ENCODE data around the gene NCSTN. TPM values are rescaled to one million over a fixed set of nuclear protein-coding genes. Genes with fewer than 3 reads are reported as not detected.

Gene NCSTN
- total and polyA plus RNA-seq, 8 donors: 14.5 to 123 (median 41.8) TPM

DNA sequence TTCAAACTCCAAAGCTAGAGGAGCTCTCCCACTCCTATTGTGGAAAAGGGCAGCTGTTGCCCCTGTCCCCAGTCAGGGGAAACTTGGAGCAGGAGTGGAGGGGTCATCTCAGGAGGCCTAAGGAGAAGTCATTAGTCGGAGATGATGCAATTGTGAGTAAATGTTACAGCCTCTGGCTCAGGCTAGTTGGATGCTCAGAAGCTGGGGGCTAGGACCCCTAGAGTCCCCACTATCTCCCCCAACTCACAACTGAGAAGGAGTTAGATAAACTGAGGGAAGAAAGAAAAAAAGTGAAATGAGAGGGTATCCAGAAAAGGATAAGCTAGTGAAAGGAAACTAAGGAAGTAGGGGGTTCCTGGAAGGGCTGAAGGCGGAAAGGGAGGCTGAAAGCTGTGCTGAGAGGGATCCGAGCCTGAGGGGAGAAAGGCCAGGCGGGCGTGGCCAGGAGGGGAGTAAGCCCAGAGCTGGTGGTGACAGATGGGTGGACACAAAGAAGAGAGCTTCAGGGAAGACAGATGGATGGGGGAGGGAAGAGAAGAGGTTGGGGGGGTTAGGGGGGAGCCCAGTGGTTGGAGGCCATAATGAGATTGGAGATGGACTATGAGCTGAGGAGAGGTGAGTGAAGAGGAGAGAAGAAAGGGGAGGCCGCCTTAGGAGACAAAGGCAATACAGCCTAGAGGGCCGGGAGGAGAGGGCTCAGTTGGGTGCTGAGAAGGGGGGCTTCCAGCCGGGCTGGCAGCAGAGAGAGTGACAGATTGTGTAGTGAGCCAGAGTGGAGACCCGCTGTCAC, 19.2 kb downstream of the NCSTN start:
- no peak for DNase-seq
- intact Hi-C loops (cut with DNase I; ENCODE audit: low total_unique reads): no loop called here
- peaks cover 13 to 39% (median 33%) of the 10 kb centered on the region in 4 donors for H3K36me3 ChIP-seq
- no peaks in the 10 kb centered on the region for H3K9me3 ChIP-seq
- no peaks in the 10 kb centered on the region for H3K4me1 ChIP-seq
- no peak overlapping the region for H3K27ac ChIP-seq
- peaks cover 0 to 10% (median 0%) of the 10 kb centered on the region in 3 donors for H3K27me3 ChIP-seq
- WGBS, 5 donors: 65 to 74% (median 66%) methylated on average over 9 of the region's 9 CpGs
- TF ChIP-seq, protein P1, sequence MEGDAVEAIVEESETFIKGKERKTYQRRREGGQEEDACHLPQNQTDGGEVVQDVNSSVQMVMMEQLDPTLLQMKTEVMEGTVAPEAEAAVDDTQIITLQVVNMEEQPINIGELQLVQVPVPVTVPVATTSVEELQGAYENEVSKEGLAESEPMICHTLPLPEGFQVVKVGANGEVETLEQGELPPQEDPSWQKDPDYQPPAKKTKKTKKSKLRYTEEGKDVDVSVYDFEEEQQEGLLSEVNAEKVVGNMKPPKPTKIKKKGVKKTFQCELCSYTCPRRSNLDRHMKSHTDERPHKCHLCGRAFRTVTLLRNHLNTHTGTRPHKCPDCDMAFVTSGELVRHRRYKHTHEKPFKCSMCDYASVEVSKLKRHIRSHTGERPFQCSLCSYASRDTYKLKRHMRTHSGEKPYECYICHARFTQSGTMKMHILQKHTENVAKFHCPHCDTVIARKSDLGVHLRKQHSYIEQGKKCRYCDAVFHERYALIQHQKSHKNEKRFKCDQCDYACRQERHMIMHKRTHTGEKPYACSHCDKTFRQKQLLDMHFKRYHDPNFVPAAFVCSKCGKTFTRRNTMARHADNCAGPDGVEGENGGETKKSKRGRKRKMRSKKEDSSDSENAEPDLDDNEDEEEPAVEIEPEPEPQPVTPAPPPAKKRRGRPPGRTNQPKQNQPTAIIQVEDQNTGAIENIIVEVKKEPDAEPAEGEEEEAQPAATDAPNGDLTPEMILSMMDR (IDR thresholded peaks at IDR 0.05): no peak
- no peak for TF ChIP-seq POLR2A (IDR thresholded peaks at IDR 0.05)
- TF ChIP-seq POLR2AphosphoS5 (IDR thresholded peaks at IDR 0.05): no peak
- TF ChIP-seq EP300 (IDR thresholded peaks at IDR 0.05): no peak
- H3K4me3 ChIP-seq: no peak overlapping the region

GRCh38 chr1:160363010-160363409, 19.8 kb downstream of the NCSTN start:
- Histone ChIP-seq H3K9me3 (no peaks in the 10 kb centered on the region), H3K4me3 (no peak overlapping the region), H3K27ac (no peak overlapping the region), H3K4me1 (no peaks in the 10 kb centered on the region), H3K36me3 (peaks cover 7 to 32% (median 27%) of the 10 kb centered on the region in 4 donors), H3K27me3 (peaks cover 0 to 14% (median 0%) of the 10 kb centered on the region in 3 donors)
- no peak for DNase-seq
- intact Hi-C loops (cut with DNase I; ENCODE audit: low total_unique reads): no loop called here
- no peak for TF ChIP-seq POLR2A (IDR thresholded peaks at IDR 0.05)
- WGBS, 5 donors: 21 to 52% (median 49%) methylated on average over 2 to 5 of the region's 5 CpGs

DNA sequence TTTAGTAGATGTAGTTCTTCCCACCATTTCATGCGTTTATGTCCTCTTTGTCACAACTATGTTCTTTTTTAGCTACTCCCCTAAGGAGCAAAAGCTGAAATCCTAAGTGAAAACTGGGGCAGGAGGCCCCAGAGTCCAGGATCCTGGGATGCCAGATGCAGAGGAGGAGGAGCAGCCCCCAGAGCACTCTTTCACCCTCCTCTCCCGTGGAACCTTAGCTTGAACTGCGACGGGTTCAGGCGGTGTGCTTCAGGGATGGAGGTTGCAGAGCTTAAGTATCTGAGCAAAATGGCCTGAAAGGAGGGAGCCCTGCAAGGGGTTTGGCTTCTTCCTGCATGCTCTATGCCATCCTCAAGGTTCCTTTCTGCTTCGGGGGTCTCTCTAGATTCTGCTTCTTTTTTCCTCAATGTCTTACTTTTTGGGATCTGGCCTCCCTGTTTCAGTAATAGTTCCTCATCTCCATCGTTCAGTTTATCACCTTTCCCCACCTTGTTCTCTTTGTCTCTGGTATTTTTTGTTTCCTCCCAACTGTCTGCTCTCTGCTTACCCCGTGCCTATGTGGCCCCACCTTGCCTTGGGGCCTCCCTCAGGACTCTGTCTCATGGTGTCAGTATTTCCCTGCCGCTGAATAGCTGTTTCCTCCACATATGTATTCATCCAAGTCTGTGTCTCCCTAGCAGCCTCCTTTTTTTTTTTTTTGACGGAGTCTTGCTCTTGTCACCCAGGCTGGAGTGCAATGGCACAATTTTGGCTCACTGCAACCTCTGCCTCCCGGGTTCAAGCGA, 21.0 kb downstream of the NCSTN start:
- Histone ChIP-seq H3K27ac (no peak overlapping the region), H3K27me3 (peaks cover 0 to 14% (median 0%) of the 10 kb centered on the region in 3 donors), H3K4me3 (no peak overlapping the region), H3K9me3 (no peaks in the 10 kb centered on the region), H3K4me1 (no peaks in the 10 kb centered on the region), H3K36me3 (peaks cover 5 to 21% (median 16%) of the 10 kb centered on the region in 4 donors)
- TF ChIP-seq, protein P1 (IDR thresholded peaks at IDR 0.05): no peak
- no peak for TF ChIP-seq POLR2A (IDR thresholded peaks at IDR 0.05)
- no peak for TF ChIP-seq EP300 (IDR thresholded peaks at IDR 0.05)
- TF ChIP-seq POLR2AphosphoS5 (IDR thresholded peaks at IDR 0.05): no peak
- WGBS, 5 donors: 64 to 78% (median 73%) methylated on average over 12 of the region's 12 CpGs
- DNase-seq: no peak
- intact Hi-C loops (cut with DNase I; ENCODE audit: low total_unique reads): no loop called here

GRCh38 chr1:160365325-160365724, 22.1 kb downstream of the NCSTN start:
- intact Hi-C loops (cut with DNase I; ENCODE audit: low total_unique reads): no loop called here
- TF ChIP-seq, protein P1 (IDR thresholded peaks at IDR 0.05): no peak
- TF ChIP-seq POLR2AphosphoS5 (IDR thresholded peaks at IDR 0.05) (no peak), POLR2A (IDR thresholded peaks at IDR 0.05) (no peak), EP300 (IDR thresholded peaks at IDR 0.05) (no peak)
- no peak for DNase-seq
- peaks cover 0 to 17% (median 0%) of the 10 kb centered on the region in 3 donors for H3K27me3 ChIP-seq
- H3K27ac ChIP-seq: no peak overlapping the region
- no peak overlapping the region for H3K4me3 ChIP-seq
- 90 to 100% (median 100%) methylated on average over 1 of the region's 1 CpG for WGBS, 5 donors
- no peaks in the 10 kb centered on the region for H3K4me1 ChIP-seq
- H3K36me3 ChIP-seq: peaks cover 0 to 9% (median 5%) of the 10 kb centered on the region in 4 donors
- H3K9me3 ChIP-seq: no peaks in the 10 kb centered on the region

Measured in stomach (tissue), 9 donors.